MCF 10A (cell line): ENCODE data around the gene PHLPP1. TPM values are rescaled to one million over a fixed set of nuclear protein-coding genes. Genes with fewer than 3 reads are reported as not detected.

ENCODE experiments used
- BruUV-seq: library from RNA; stranded (reverse); fragments of 400-500 nt; replicated peaks from 2 replicates; lab custom pipeline; 2021; lab: Mats Ljungman, UMichigan
- CTCF ChIA-PET: fragments of 300-600 bp; sonication (Branson Sonifier 250); formaldehyde crosslinking; extraction: SDS; loops from one replicate; lab custom pipeline; 2021; ENCODE audit warnings: antibody characterized with exemption, inconsistent platforms; lab: Yijun Ruan, JAX
- POLR2A ChIA-PET: fragments of 300-600, 350-650 bp; sonication (Branson Sonifier 250); formaldehyde crosslinking; extraction: SDS; loops from one replicate; lab custom pipeline; 2020; ENCODE audit warnings: antibody characterized with exemption, inconsistent platforms; lab: Yijun Ruan, JAX
- DNase-seq: peaks from one replicate; pipeline ENCODE4 v3.0.0-alpha.2; 2018; ENCODE audit not compliant: unreplicated experiment
- H3K27ac Mint-ChIP-seq: one replicate; pipeline ENCODE4 v1.8.0; 2022; ENCODE audit warnings: mild to moderate bottlenecking, low read depth, mixed read lengths; ENCODE audit not compliant: unreplicated experiment
- H3K27me3 Mint-ChIP-seq: one replicate; pipeline ENCODE4 v1.8.0; 2022; ENCODE audit warnings: mixed read lengths; ENCODE audit not compliant: insufficient read depth, unreplicated experiment
- H3K36me3 Mint-ChIP-seq: one replicate; pipeline ENCODE4 v1.8.0; 2022; ENCODE audit warnings: mild to moderate bottlenecking, moderate library complexity, mixed read lengths; ENCODE audit not compliant: insufficient read depth, unreplicated experiment
- H3K4me1 Mint-ChIP-seq: one replicate; pipeline ENCODE4 v1.8.0; 2022; ENCODE audit warnings: mixed read lengths; ENCODE audit not compliant: insufficient read depth, unreplicated experiment
- H3K4me3 Mint-ChIP-seq: one replicate; pipeline ENCODE4 v1.8.0; 2022; ENCODE audit warnings: mild to moderate bottlenecking, moderate library complexity, mixed read lengths; ENCODE audit not compliant: unreplicated experiment
- H3K9me3 Mint-ChIP-seq: one replicate; pipeline ENCODE4 v1.8.0; 2022; ENCODE audit warnings: mixed read lengths; ENCODE audit not compliant: unreplicated experiment
- intact Hi-C: fragments of 100-400 bp; cut with micrococcal nuclease; formaldehyde crosslinking; loops from 2 replicates; pipeline ENCODE4 v1.14.1; 2022
- total RNA-seq: library from RNA; stranded (reverse); gene quantifications from 2 replicates; pipeline ENCODE4 v1.2.3, GENCODE V29; 2022
- TF ChIP-seq, protein P1 (sequence below): fragments of 200-600 bp; IDR thresholded peaks from one replicate; pipeline ENCODE4 v1.8.0; 2022; ENCODE audit warnings: antibody characterized with exemption, mild to moderate bottlenecking; ENCODE audit not compliant: unreplicated experiment

PHLPP1 gene
- total RNA-seq, 1 experiment from 2014 or later = 13.1 TPM

DNA sequence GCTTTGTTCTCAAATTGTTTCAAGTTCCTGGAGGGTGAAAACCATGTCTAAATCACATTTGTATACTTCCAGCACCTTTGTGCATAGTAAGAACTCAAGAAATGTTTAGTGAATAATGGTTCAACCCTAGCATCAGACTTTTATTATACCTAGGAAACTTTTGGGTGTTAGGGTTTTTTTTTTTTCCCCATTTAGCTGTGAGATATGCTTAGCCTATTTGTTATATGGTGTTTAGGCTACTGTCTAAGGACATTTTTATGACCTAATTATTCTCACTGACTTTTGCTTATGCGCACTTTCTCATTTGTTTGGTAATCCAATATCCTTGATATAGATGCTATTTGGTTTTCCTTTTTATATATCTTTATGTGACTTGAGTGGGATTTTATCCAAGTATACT lies 164.7 kb downstream of the PHLPP1 start:
- Mint-ChIP-seq H3K27ac (no peak overlapping the region), H3K36me3 (no peaks in the 10 kb centered on the region), H3K4me3 (no peak overlapping the region), H3K27me3 (no peaks in the 10 kb centered on the region), H3K9me3 (no peaks in the 10 kb centered on the region), H3K4me1 (peaks cover 32% of the 10 kb centered on the region)
- POLR2A ChIA-PET = interaction anchor here (0.6 kb wide), 2 partner anchors 148 to 168 kb away, joined by 3 to 5 read pairs; no protein-coding TSS in a partner anchor
- BruUV-seq = no TSS peak
- TF ChIP-seq, protein P1, sequence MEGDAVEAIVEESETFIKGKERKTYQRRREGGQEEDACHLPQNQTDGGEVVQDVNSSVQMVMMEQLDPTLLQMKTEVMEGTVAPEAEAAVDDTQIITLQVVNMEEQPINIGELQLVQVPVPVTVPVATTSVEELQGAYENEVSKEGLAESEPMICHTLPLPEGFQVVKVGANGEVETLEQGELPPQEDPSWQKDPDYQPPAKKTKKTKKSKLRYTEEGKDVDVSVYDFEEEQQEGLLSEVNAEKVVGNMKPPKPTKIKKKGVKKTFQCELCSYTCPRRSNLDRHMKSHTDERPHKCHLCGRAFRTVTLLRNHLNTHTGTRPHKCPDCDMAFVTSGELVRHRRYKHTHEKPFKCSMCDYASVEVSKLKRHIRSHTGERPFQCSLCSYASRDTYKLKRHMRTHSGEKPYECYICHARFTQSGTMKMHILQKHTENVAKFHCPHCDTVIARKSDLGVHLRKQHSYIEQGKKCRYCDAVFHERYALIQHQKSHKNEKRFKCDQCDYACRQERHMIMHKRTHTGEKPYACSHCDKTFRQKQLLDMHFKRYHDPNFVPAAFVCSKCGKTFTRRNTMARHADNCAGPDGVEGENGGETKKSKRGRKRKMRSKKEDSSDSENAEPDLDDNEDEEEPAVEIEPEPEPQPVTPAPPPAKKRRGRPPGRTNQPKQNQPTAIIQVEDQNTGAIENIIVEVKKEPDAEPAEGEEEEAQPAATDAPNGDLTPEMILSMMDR = no peak
- CTCF ChIA-PET = interaction anchor here (0.7 to 1.5 kb wide), 2 partner anchors 77 to 293 kb away, joined by 4 to 6 read pairs; no protein-coding TSS in a partner anchor
- intact Hi-C loops = loop anchor here (5.0 kb wide), 1 partner anchor 163 kb away; the partner anchor contains the start of gene PHLPP1
- DNase-seq = no peak

DNA sequence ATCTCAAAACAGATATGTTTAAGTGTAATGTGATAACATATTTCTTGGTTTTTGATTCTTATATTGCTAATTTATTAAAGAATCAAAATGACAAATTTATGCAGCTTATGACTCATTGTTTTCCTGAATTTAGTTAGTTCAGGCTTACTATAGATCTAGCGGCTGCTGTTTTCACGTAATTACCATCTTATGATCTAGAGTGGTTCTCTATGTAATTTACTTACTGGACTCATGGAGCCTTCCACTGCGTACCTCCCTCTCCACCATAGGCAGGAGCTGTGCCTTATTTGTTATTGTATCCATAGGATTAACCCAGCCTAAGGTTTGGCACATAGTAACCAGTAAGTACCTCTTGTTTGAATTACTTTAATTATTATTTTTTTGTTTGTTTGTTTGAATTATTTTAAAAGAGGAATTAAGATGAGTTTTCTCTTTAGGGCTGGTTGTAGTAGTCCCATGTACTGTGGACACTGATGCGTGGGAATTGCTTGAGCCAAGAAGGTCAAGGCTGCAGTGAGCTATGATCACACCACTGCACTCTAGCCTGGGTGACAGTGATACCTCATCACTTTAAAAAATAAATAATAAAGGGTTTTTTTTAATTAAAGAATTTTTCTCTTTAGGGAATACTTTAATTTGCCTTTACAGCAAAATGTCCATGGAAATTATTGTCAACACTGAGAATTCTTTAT lies 165.5 kb downstream of the PHLPP1 start:
- no peak overlapping the region for H3K4me3 Mint-ChIP-seq
- ChIA-PET CTCF (interaction anchor here (0.9 kb wide), 1 partner anchor 20 kb away, joined by 3 read pairs; no protein-coding TSS in a partner anchor), POLR2A (interaction anchor here (0.6 kb wide), 2 partner anchors 149 to 169 kb away, joined by 3 to 5 read pairs; no protein-coding TSS in a partner anchor)
- no peaks in the 10 kb centered on the region for H3K9me3 Mint-ChIP-seq
- no peak overlapping the region for H3K27ac Mint-ChIP-seq
- TF ChIP-seq, protein P1 = no peak
- peaks cover 32% of the 10 kb centered on the region for H3K4me1 Mint-ChIP-seq
- intact Hi-C loops = loop anchor here (5.0 kb wide), 1 partner anchor 164 kb away; the partner anchor contains the start of gene PHLPP1
- DNase-seq = no peak
- no peaks in the 10 kb centered on the region for H3K27me3 Mint-ChIP-seq
- no peaks in the 10 kb centered on the region for H3K36me3 Mint-ChIP-seq
- BruUV-seq = no TSS peak

DNA sequence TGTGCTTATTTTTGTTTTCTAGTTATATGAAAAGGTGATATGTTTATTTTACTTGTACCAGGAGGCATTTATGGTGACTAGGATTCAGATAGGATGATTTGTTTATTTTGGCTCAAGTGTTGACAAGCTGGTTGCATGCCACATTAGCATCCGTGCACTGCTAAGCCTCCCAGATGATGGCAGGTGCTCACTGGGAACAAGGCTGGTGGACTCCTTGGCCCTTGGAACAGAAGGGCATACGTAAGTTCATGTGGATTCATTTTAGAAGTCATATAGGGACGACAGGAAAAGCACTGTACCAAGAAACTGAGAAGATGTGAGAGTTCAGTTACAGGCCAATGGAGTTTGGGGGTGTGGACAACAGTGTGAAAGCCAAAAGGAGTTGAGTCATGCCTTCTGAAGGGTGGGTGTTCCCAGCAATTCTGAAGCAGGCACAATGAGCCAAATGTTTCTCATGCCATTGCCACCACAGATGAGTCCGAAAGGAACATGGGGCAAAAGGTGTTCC lies 166.2 kb downstream of the PHLPP1 start:
- no TSS peak for BruUV-seq
- POLR2A ChIA-PET = no interaction called here
- Mint-ChIP-seq H3K4me3 (peak overlapping the region; percentile 36), H3K9me3 (no peaks in the 10 kb centered on the region), H3K36me3 (no peaks in the 10 kb centered on the region), H3K27me3 (no peaks in the 10 kb centered on the region), H3K27ac (peak overlapping the region; percentile 54), H3K4me1 (peaks cover 30% of the 10 kb centered on the region)
- CTCF ChIA-PET = interaction anchor here (0.9 kb wide), 1 partner anchor 19 kb away, joined by 3 read pairs; no protein-coding TSS in a partner anchor
- TF ChIP-seq, protein P1 = no peak
- intact Hi-C loops = loop anchor here (5.0 kb wide), 1 partner anchor 164 kb away; the partner anchor contains the start of gene PHLPP1
- DNase-seq = peak; percentile 94
